OCI-M2 (cell line): ENCODE data around the gene CYB561D1.

Source experiments
- DNase-seq: peaks from one replicate; lab custom pipeline; 2025; ENCODE audit not compliant: unreplicated experiment; lab: John Stamatoyannopoulos, UW

CYB561D1 gene

GRCh38 chr1:109479901-109480300 lies 14.0 kb upstream of the CYB561D1 start:
- DNase-seq = no peak

GRCh38 chr1:109481646-109482045 lies 12.2 kb upstream of the CYB561D1 start:
- no peak for DNase-seq

GRCh38 chr1:109482242-109482641 lies 11.7 kb upstream of the CYB561D1 start:
- DNase-seq = no peak

DNA sequence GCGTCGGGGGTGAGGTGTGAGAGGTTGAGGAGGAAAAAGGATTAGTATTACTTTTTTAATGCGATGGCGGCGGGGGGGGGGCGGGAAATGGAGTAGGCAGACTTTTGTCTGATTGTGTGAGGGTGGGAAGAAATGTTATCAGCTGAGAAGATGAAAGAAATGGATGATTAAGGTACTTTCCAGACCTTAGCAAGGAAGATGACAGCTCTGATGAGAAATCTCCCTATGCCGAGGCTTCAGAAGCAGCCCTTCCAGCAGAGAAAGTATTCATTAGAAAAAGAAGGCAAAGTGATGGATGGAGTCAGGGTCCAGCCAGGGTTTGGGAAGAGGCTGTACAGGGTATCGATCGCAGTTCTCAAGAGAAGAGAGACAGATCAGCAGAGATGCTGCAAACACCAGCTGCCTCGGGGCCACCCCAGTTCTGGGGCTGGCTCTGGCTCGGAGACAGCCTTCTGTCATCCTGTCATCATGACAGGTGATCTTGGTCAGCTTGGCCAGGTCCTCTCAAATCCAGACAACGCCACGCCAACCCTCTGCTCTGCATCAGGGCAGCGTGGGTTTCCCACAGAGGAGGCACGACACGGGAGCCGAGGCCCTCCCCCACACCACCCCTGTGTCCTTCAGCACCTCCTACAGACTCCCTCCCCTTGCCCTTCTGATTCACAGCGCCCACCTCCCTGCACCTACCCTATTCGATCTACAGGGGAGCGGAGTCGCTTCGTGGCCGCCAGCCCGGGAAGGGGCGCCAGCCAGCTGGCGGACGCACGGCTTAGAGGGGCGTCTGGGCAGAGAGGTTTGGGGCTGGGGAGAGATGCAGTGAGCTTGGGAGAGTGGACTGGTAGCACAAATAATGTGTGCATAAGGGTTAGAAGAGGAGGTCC lies 10.9 kb upstream of the CYB561D1 start:
- no peak for DNase-seq

- DNase-seq = no peak
Observed at GRCh38 chr1:109483672-109484518, 10.0 kb upstream of the CYB561D1 start, which contains the start of gene ATXN7L2. ATXN7L2 (plus strand) TSS chr1:109483905; CDS start chr1:109483954, 49 bp downstream.

- DNase-seq = no peak
Observed at GRCh38 chr1:109484519-109484975, 9.3 kb upstream of the CYB561D1 start.

DNA sequence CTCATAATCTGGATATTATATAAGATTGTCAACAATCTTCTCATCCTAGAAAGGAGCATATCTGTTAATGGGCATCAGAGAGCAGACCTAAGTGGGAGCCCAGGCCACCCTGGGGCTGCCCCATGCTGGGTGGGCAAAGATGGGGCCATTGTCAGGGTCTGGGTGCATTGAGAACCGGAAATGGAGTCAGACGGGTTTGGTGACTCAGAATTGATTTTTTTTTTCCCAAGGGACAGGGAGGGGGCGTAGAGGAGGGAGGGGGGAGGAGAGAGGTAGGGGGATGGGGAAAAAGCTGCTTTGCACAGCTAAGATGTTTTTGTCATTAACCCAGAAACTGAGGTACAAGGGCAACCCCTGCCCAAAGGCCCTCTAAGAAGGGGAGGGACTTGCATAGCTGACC lies 8.9 kb upstream of the CYB561D1 start:
- DNase-seq = no peak

DNA sequence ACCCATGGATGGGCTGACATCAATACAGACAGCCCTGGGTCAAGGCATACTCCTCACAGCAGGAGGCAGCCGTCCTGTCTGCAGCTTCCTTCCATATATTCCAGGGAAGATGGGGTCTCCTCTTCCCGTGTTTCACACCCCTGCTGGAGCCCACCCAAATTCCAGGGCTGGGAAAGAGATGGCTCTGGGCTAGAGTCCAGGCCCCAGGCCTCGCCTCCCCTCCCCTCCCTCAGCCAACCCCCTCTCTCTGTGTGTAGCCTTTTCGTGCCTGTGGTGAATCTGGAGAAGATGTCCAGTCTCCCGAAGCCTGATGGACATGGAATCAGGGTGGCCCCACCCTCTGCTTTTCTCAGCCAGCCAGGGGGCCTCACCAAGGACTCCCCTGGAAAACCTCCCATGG lies 6.6 kb upstream of the CYB561D1 start:
- no peak for DNase-seq

DNA sequence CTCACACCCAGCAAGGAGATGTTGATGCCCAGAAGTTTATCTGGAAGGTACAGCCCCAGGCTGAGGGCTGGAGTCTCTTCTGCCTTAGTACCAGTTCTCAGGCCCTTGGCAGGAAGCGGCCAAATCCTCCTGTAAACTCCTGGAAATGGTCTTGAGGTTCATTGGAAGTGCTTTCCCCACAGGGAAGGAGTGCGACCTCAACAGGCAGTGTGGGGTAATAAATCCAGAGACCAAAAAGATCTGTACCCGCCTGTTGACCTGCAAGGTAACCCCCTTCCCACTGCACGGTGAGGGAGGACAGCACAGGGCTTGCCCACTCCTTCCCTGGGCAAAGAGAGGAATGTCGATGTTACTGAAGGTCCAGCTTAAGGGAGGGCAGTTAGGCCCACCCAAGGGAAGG lies 5.7 kb upstream of the CYB561D1 start:
- DNase-seq = no peak

- no peak for DNase-seq
Observed at GRCh38 chr1:109488696-109489095, 5.2 kb upstream of the CYB561D1 start.

DNA sequence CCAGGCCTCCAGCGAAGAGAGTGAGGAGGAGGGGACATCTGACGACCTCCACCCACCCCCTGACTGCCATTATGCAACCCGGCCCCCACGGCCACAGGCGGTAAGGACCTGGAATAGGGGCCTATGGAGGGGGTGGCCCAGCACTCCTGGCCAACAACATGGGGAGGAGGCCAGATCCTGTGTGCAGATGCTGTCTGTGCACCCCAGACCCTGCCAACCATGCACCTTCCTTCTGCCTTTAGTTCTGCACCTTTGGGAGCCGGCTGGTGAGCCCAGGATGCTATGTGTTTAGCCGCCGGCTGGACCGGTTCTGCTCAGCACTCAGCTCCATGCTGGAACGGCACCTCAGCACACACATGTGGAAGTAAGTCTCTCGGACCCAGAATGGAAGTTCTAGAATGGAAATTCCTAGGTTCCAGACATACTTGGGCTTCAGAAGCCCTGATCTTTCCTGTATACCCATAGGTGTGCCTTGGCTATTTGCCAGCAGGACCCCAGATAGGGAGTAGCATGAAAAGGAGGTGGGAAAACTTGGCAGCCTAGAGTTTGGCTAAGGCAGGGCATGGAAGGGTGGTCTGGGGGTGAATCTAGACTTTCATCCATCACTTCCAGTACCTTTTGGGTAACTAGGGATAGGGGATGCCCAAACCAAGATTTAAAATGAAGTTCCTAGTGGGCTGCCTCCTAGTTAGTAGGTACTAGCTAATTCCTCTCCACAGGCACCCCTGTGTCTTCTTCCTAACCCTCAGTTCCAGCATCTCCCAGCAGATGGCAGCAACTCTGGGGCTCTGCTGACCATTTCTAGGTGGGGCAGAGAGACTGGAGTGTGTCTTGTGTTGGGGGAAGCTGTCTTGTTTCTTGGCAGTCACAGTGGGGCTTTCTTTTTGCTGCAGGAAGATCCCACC lies 3.6 kb upstream of the CYB561D1 start:
- peak; percentile 9 for DNase-seq

GRCh38 chr1:109490934-109491302 lies 3.0 kb upstream of the CYB561D1 start:
- DNase-seq = no peak

GRCh38 chr1:109491372-109491771 lies 2.5 kb upstream of the CYB561D1 start:
- no peak for DNase-seq

GRCh38 chr1:109492779-109493178 lies 1.1 kb upstream of the CYB561D1 start:
- DNase-seq = no peak

DNA sequence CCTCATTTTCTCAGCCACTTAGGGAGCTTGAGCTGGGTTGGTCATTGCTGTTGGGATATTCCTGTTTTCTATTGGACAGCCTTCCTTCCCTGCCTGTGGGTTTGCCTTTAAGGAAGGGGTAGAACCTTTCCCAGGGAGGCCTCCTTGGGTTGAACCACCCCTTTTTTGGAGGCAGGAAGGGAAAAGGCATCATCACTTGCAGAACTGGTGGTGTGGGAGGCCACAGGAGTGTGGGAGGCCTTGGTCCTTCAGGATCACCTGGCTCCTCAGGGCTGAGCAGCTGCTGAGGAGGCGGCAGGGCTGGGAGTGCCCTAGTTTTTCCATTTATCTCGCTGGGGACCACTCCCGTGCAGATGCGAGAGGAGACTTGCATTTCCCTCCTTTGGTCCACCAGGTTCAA lies 667 bp upstream of the CYB561D1 start:
- no peak for DNase-seq

DNA sequence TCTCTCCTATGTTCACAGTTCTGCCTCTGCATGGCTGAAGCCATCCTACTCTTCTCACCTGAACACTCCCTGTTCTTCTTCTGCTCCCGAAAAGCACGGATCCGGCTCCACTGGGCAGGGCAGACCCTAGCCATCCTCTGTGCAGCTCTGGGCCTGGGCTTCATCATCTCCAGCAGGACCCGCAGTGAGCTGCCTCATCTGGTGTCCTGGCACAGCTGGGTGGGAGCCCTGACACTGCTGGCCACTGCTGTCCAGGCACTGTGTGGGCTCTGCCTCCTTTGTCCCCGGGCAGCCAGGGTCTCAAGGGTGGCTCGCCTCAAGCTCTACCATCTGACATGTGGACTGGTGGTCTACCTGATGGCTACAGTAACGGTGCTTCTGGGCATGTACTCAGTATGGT lies 1.8 kb downstream of the CYB561D1 start:
- DNase-seq = no peak

DNA sequence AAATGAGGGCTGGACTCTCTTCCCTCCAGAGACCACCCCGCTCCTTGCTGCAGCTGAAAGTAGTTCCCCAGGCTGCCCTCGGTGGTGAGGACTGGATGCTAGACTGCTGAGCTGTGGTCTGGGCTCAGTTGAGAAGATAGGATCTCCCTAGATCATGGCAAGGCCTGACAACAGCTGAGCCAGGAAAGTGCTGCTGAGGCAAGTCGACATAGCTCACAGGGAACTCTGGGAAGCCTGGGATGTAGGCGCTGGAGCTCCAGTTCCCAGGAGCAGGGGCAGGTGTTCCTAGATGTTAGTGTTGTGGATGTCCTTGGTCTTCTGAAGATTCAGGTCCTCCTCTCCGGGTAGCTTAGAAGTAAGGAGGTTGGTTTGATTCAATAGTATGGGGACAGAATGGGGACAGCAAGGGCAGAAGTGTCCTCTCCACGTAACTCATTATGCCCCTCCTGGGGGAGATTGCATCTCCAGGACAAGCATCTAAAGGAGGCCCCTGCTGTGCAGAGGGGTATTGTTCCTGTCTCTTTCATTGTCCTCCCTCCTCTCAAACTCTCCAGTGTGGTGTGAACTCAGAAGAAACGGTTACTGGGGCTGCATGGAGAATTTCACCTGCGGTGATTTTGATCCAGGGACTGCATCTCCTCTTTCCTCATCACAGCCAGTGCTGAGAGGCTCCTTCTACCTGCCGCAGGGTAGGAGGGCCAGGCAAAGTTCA lies 3.7 kb downstream of the CYB561D1 start:
- DNase-seq = no peak

- DNase-seq = no peak
Observed at GRCh38 chr1:109498161-109498801, 4.4 kb downstream of the CYB561D1 start.

GRCh38 chr1:109499081-109499480 lies 5.2 kb downstream of the CYB561D1 start:
- DNase-seq = no peak
